ENCODE data around the gene FBLN1.
A peak's percentile ranks its signal among the peaks of the same experiment; 100 is the strongest.
"Not testable (repeated sequence)": the region's sequence is repeated elsewhere in the genome, so short reads cannot be mapped to it uniquely, and the experiment has no call there.

Gene FBLN1

GRCh38 chr22:45600790-45601730 lies 98.4 kb downstream of the FBLN1 start:
- DNase-seq (ENCODE audit: low spot score in 2 of 2) (no peak), ATAC-seq (replicated peaks; ENCODE audit: extremely low read depth, poor library complexity, severe bottlenecking) (no peak)
- no peak overlapping the region for H3K27ac Mint-ChIP-seq (ENCODE audit: low read depth)
- H3K27me3 Mint-ChIP-seq, result peaks cover 32% of the 10 kb centered on the region
- no peaks in the 10 kb centered on the region for H3K4me1 Mint-ChIP-seq
- H3K36me3 Mint-ChIP-seq (ENCODE audit: insufficient read depth), result peaks cover 2% of the 10 kb centered on the region
- H3K9me3 Mint-ChIP-seq, result no peaks in the 10 kb centered on the region
- no peak overlapping the region for H3K4me3 Mint-ChIP-seq

DNA sequence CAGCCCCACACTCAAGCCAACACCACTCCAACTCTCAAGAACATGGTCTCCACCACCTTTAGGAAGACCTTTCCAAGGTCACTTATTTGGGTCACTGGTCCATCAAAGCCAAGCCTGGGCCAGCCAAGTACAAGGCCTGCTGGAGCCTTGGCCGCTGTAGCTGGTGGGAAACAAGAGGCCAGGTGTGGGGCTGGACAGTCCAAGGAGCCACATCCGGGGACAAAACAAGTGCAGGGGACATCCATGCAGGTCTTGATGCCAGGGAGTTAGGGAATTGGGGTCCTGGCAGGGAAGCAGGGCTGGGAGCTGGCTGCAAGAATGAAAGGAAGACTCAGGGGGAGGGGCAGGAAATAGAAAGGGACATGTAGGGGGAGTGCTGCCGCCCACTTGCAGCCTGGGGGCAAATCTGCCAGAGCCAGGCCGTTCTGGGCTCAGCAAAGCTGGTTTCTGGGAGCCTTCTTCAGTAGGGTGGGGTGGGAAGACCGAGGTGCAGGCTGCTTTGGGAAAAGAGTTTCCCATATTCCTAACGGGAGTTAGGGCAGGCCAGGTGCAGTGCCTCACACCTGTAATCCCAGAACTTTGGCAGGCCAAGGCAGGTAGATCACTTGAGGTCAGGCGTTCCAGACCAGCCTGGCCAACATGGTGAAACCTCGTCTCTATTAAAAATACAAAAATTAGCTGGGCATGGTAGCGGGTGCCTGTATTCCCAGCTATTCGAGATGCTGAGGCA lies 99.5 kb downstream of the FBLN1 start:
- Mint-ChIP-seq H3K27ac (ENCODE audit: low read depth) (no peak overlapping the region), H3K27me3 (peaks cover 32% of the 10 kb centered on the region)

GRCh38 chr22:45602824-45603595 lies 100.3 kb downstream of the FBLN1 start:
- DNase-seq (ENCODE audit: low spot score in 2 of 2), result no peak
- no peak for ATAC-seq (replicated peaks; ENCODE audit: extremely low read depth, poor library complexity, severe bottlenecking)
- Mint-ChIP-seq H3K9me3 (no peaks in the 10 kb centered on the region), H3K4me3 (no peak overlapping the region), H3K27ac (ENCODE audit: low read depth) (no peak overlapping the region), H3K36me3 (ENCODE audit: insufficient read depth) (peaks cover 2% of the 10 kb centered on the region), H3K4me1 (no peaks in the 10 kb centered on the region), H3K27me3 (peaks cover 32% of the 10 kb centered on the region)

More for the DNA sequence above, 99.5 kb downstream of the FBLN1 start:
- Mint-ChIP-seq H3K4me3 (no peak overlapping the region), H3K9me3 (no peaks in the 10 kb centered on the region), H3K4me1 (no peaks in the 10 kb centered on the region), H3K36me3 (ENCODE audit: insufficient read depth) (peaks cover 2% of the 10 kb centered on the region)
- no peak for ATAC-seq (replicated peaks; ENCODE audit: extremely low read depth, poor library complexity, severe bottlenecking)
- no peak for DNase-seq (ENCODE audit: low spot score in 2 of 2)

- ATAC-seq (replicated peaks; ENCODE audit: extremely low read depth, poor library complexity, severe bottlenecking) (no peak), DNase-seq (ENCODE audit: low spot score in 2 of 2) (no peak)
- H3K4me3 Mint-ChIP-seq, result no peak overlapping the region
- H3K9me3 Mint-ChIP-seq, result no peaks in the 10 kb centered on the region
- peaks cover 2% of the 10 kb centered on the region for H3K36me3 Mint-ChIP-seq (ENCODE audit: insufficient read depth)
- H3K27ac Mint-ChIP-seq (ENCODE audit: low read depth), result no peak overlapping the region
- H3K27me3 Mint-ChIP-seq, result peaks cover 32% of the 10 kb centered on the region
- H3K4me1 Mint-ChIP-seq, result no peaks in the 10 kb centered on the region
Observed at GRCh38 chr22:45603619-45604018, 100.9 kb downstream of the FBLN1 start.

DNA sequence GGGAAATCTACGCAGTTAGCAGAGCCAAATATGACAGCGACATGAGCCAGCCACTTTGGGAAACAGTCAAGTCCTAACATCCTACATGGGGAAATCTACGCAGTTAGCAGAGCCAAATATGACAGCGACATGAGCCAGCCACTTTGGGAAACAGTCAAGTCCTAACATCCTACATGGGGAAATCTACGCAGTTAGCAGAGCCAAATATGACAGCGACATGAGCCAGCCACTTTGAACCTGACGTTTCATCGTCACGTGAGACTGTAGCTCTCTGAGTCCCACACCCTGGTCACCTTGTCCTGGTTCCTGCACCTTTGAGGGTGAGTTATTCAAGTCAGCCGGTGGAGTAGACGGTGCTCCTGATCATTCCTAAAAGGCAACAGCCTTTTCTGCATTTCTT lies 105.4 kb downstream of the FBLN1 start:
- H3K27me3 Mint-ChIP-seq; ATAC-seq (replicated peaks; ENCODE audit: extremely low read depth, poor library complexity, severe bottlenecking); H3K27ac Mint-ChIP-seq (ENCODE audit: low read depth); DNase-seq (ENCODE audit: low spot score in 2 of 2); H3K9me3 Mint-ChIP-seq; H3K36me3 Mint-ChIP-seq (ENCODE audit: insufficient read depth); H3K4me1 Mint-ChIP-seq; H3K4me3 Mint-ChIP-seq: not testable (repeated sequence)

- H3K27ac Mint-ChIP-seq (ENCODE audit: low read depth), result peak overlapping the region; percentile 75
- ATAC-seq (replicated peaks; ENCODE audit: extremely low read depth, poor library complexity, severe bottlenecking) (no peak), DNase-seq (ENCODE audit: low spot score in 2 of 2) (no peak)
- H3K4me3 Mint-ChIP-seq, result no peak overlapping the region
- H3K36me3 Mint-ChIP-seq (ENCODE audit: insufficient read depth), result peaks cover 1% of the 10 kb centered on the region
- no peaks in the 10 kb centered on the region for H3K9me3 Mint-ChIP-seq
- H3K27me3 Mint-ChIP-seq, result peaks cover under 1% of the 10 kb centered on the region
- H3K4me1 Mint-ChIP-seq, result peaks cover 6% of the 10 kb centered on the region
Observed at GRCh38 chr22:45608763-45609180, 106.1 kb downstream of the FBLN1 start.

- no peaks in the 10 kb centered on the region for H3K9me3 Mint-ChIP-seq
- H3K4me3 Mint-ChIP-seq, result no peak overlapping the region
- H3K36me3 Mint-ChIP-seq (ENCODE audit: insufficient read depth), result peaks cover 1% of the 10 kb centered on the region
- H3K27ac Mint-ChIP-seq (ENCODE audit: low read depth), result no peak overlapping the region
- DNase-seq (ENCODE audit: low spot score in 2 of 2), result no peak
- peaks cover 6% of the 10 kb centered on the region for H3K4me1 Mint-ChIP-seq
- no peak for ATAC-seq (replicated peaks; ENCODE audit: extremely low read depth, poor library complexity, severe bottlenecking)
- H3K27me3 Mint-ChIP-seq, result no peaks in the 10 kb centered on the region
Observed at GRCh38 chr22:45612451-45612901, 109.8 kb downstream of the FBLN1 start.

DNA sequence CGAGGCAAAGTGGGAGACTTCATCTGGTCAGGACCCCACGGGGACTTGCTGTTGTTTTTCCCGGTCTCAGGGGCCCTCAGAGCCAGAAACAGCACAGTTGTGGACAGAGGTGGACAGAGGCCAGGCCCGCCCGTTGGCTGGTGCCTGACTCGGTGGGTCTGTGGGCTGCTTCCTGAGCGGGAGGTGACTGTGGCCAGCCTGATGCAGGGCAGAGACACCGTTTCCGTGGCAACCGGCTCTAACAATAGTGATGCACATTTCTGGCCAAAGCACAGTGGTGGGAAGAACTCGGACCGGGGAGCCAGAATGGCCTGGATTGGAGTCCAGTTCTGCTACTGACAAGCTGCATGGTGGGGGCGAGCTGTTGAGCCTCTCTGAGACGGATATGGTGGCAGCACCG lies 110.3 kb downstream of the FBLN1 start:
- no peak overlapping the region for H3K4me3 Mint-ChIP-seq
- no peak for ATAC-seq (replicated peaks; ENCODE audit: extremely low read depth, poor library complexity, severe bottlenecking)
- DNase-seq (ENCODE audit: low spot score in 2 of 2), result no peak
- H3K27ac Mint-ChIP-seq (ENCODE audit: low read depth), result no peak overlapping the region
- peaks cover 2% of the 10 kb centered on the region for H3K27me3 Mint-ChIP-seq
- H3K9me3 Mint-ChIP-seq, result no peaks in the 10 kb centered on the region
- H3K4me1 Mint-ChIP-seq, result peaks cover 6% of the 10 kb centered on the region
- peaks cover 1% of the 10 kb centered on the region for H3K36me3 Mint-ChIP-seq (ENCODE audit: insufficient read depth)

DNA sequence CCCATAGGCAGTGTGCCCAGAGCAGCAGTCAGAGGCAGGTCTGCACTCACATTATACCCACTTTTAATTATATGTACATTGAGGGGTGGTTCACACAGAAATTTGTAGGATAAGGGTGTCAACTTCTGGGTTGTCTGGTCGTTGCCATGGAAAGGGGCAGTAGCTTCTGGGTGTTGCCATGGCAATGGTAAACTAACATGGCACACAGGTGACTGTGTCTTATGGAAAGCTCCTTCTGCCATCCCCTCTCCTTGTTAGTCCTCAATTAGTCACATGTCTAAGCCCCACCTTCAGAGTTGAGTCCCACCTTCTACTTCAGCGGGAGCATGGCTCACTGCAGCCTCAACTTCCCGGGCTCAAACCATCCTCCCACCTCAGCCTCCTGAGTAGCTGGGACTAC lies 112.7 kb downstream of the FBLN1 start:
- ATAC-seq (replicated peaks; ENCODE audit: extremely low read depth, poor library complexity, severe bottlenecking) (no peak), DNase-seq (ENCODE audit: low spot score in 2 of 2) (no peak)
- Mint-ChIP-seq H3K27ac (ENCODE audit: low read depth) (no peak overlapping the region), H3K9me3 (no peaks in the 10 kb centered on the region), H3K4me3 (no peak overlapping the region), H3K4me1 (no peaks in the 10 kb centered on the region), H3K36me3 (ENCODE audit: insufficient read depth) (no peaks in the 10 kb centered on the region), H3K27me3 (peaks cover 9% of the 10 kb centered on the region)

DNA sequence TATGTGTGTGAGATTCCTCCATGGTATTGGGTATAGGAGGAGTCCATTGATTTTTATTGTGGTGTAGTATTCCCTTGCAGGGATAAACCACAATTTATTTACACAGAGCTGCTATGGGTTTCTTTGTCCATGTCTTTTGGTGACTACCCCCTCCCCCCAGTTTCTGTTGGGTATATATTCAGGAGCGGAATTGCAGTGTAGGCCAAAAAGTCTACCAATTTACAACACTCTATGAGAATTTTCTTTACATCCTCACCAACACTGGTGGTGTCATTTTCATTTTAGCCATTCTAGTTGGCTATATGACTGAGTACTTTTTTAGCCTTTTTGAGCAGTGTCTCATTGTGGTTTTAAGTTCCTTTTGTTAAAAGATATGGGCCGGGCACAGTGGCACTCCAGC lies 113.7 kb downstream of the FBLN1 start:
- DNase-seq (ENCODE audit: low spot score in 2 of 2) (no peak), ATAC-seq (replicated peaks; ENCODE audit: extremely low read depth, poor library complexity, severe bottlenecking) (no peak)
- H3K4me3 Mint-ChIP-seq, result no peak overlapping the region
- H3K4me1 Mint-ChIP-seq, result no peaks in the 10 kb centered on the region
- no peak overlapping the region for H3K27ac Mint-ChIP-seq (ENCODE audit: low read depth)
- H3K9me3 Mint-ChIP-seq, result no peaks in the 10 kb centered on the region
- no peaks in the 10 kb centered on the region for H3K36me3 Mint-ChIP-seq (ENCODE audit: insufficient read depth)
- peaks cover 9% of the 10 kb centered on the region for H3K27me3 Mint-ChIP-seq

GRCh38 chr22:45617948-45618347 lies 115.3 kb downstream of the FBLN1 start:
- no peak overlapping the region for H3K4me3 Mint-ChIP-seq
- H3K27ac Mint-ChIP-seq (ENCODE audit: low read depth), result no peak overlapping the region
- H3K27me3 Mint-ChIP-seq, result peaks cover 9% of the 10 kb centered on the region
- no peaks in the 10 kb centered on the region for H3K36me3 Mint-ChIP-seq (ENCODE audit: insufficient read depth)
- H3K4me1 Mint-ChIP-seq, result no peaks in the 10 kb centered on the region
- H3K9me3 Mint-ChIP-seq, result no peaks in the 10 kb centered on the region
- ATAC-seq (replicated peaks; ENCODE audit: extremely low read depth, poor library complexity, severe bottlenecking) (no peak), DNase-seq (ENCODE audit: low spot score in 2 of 2) (no peak)

DNA sequence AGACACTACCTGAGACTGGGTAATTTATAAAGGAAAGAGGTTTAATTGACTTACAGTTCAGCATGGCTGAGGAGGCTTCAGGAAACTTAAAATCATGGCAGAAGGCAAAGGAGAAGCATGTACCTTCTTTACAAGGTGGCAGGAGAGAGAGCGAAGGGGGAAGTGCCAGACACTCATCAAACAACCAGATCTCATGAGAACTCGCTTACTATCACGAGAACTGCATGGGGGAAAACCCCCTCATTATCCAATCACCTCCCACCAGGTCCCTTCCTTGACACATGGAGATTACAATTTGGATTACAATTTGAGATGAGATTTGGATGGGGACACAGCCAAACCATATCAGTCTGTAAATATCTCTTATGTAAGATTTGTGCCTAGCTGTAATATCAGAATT lies 118.0 kb downstream of the FBLN1 start:
- Mint-ChIP-seq H3K27me3 (peaks cover 29% of the 10 kb centered on the region), H3K27ac (ENCODE audit: low read depth) (no peak overlapping the region), H3K4me3 (no peak overlapping the region), H3K4me1 (no peaks in the 10 kb centered on the region), H3K9me3 (peaks cover 6% of the 10 kb centered on the region), H3K36me3 (ENCODE audit: insufficient read depth) (no peaks in the 10 kb centered on the region)
- ATAC-seq (replicated peaks; ENCODE audit: extremely low read depth, poor library complexity, severe bottlenecking) (no peak), DNase-seq (ENCODE audit: low spot score in 2 of 2) (no peak)

Data from central memory CD8-positive, alpha-beta T cell (primary cell).